ENCODE results near the gene SRGAP3.

Gene SRGAP3

DNA sequence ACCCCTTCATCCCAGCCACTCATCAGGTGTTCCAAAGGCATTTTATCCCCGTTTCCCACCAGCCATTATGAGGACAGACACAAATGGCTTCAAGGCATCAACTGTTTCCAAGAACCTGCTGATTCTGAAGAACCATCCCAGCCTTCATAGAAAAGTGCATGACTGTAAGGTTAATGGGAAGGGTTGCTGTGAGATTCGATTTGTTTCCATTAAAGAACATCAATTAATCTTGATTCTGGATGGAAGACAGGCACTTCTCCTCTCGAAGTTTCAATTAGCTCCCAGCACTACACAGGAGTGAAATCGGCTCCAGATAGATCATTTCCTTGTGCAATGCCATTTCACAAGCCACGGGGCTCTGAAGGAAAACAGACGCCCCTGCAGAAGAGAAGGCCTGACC, 25.8 kb downstream of the SRGAP3 start:
- no peak for DNase-seq

- no peak for DNase-seq
Observed at GRCh38 chr3:9222956-9223639, 26.3 kb downstream of the SRGAP3 start.

- no peak for DNase-seq
Observed at GRCh38 chr3:9222049-9222448, 27.4 kb downstream of the SRGAP3 start.

DNA sequence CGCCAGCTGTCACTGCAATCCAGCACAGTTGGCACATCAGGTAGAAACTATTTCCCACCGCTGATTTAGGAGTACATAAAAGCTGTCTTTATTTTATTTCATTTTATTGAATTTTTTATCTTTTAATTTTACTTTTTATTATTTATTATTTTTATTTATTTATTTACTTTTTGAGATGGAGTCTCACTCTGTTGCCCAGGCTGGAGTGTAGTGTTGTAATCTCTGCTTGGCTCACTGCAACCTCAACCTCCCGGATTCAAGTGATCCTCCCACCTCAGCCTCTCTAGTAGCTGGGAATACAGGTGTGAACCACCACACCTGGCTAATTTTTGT, 31.0 kb downstream of the SRGAP3 start:
- no peak for DNase-seq

- DNase-seq, result no peak
Observed at GRCh38 chr3:9217784-9218513, 31.5 kb downstream of the SRGAP3 start.

GRCh38 chr3:9216736-9217135, 32.7 kb downstream of the SRGAP3 start:
- no peak for DNase-seq

DNA sequence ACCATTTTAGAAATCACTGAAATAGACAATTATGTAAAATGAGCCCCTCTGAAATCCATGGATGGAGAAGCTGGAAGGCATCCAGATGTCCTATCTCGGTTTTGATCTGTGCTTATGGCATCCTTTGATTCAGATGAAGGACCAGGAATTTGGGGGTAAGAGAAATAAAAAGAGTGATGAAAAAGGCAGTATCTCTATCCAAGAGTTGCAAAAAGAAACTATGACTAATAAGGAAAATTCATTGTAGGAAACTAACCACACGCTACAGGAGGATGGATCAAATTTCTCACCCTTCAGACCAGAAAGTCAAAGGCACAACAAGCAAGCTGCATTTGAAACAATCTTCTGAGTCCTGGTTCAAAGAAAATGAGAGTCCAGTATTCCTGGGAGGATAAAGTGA, 34.8 kb downstream of the SRGAP3 start:
- no peak for DNase-seq

DNA sequence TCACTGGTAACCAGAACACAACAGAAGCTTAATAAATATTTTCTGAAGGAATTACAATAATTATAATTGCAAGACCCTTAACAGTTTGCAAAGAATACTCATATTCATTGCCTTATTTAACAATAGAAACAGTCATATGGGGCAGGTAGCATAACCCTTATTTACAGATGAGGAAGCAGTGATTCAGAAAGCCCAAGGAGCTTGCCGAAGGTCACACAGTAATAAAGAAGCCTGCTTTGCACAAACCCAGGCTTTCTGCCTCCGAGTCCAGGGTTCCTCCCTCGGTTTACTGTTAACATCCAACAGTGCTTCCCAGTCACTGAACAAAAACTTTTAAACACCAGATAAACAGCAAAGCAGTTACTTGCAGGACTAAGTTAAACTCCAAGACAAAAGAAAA, 35.3 kb downstream of the SRGAP3 start:
- DNase-seq, result no peak

GRCh38 chr3:9213019-9213634, 36.3 kb downstream of the SRGAP3 start:
- no peak for DNase-seq

DNA sequence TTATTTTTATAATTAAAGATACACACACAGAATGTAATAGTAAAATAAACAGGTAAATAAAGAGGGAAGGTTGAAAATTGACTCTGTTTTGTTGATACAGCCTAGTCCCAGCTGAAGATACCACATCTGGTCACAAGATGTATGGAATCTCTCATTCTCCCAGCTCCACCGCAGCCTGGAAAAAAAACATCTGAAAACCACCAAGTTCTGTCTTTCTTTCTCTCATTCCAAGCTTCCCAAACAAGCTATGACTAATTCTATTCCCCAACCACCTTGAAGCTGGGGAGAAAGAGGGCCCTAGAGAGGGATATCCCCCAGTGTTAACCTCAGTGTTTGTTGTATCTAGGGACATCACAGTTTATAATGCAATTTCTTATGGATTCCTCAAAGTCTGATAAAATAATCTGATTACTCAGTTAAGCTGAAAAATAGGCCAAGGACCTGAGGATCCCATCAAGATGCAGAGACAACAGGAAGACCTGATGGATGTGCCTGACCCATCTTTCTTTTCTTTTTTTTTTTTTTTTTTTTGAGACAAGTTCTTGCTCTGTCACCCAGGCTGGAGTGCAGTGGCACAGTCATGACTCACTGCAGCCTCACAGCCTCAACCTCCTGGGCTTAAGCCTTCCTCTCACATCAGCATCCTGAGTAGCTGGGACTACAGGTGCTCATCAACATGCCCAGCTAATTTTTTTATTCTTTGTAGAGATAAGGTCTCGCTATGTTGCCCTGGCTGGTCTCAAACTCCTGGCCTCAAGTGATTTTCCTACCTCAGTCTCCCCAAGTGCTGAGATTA, 38.1 kb downstream of the SRGAP3 start:
- no peak for DNase-seq

GRCh38 chr3:9209777-9210176, 39.7 kb downstream of the SRGAP3 start:
- no peak for DNase-seq

DNA sequence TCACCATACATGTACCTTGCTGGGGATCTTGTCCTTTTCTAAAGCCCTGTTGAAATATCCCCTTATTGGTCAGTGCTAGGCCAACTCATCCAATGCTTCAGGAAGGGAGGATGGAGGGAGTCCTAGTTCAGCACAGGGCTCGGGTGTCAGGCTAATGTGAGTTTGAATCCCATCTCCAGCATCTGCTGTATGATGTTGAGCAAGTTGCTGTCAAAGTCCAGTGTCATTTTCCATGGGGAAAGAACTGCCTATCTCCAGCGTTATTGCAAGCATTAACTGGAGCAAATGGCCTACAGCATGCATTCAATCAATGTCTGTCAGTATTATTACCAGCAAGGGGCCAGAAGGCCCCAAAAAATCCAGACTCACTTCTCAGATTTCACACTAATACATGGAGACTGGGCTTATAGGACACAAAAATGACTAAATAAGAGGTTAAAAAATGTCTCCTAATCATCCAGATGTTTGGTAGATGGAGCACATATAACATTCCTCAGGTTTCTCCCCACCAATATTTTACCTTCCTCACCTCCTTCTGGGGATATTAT, 40.8 kb downstream of the SRGAP3 start:
- no peak for DNase-seq

DNA sequence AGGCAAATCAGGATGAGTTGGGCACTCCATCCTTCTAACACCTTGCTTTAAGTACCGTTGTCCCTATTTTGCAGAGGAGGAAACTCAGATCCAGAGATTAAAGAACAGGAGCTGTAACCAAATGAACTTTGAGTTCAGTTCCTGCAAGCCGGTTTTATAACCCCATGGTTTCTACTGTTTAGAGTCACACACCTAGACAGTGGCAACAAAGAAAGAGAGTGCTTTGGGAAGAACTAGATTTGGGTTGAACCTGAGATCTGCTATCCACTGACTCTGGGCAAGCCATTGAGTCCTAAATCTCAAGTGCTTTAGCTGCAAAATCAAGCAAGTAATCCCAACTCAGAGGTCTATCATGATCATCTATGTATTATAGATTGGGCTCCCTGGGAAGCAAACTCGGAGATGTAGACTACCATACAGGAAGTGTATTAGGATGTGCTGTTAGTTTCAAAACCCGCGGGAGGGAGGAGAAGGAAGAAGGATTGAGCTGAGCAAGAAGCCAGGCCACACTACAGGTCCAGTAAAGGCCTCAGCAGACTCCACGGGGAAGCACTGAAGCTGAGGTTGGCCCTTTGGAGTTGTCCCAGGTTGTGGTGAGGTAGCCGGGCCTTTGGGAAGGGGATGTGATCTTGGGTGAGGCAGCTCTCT, 42.2 kb downstream of the SRGAP3 start:
- DNase-seq, result no peak

- DNase-seq, result no peak
Observed at GRCh38 chr3:9206287-9206686, 43.2 kb downstream of the SRGAP3 start.

- no peak for DNase-seq
Observed at GRCh38 chr3:9205345-9206143, 43.9 kb downstream of the SRGAP3 start.

DNA sequence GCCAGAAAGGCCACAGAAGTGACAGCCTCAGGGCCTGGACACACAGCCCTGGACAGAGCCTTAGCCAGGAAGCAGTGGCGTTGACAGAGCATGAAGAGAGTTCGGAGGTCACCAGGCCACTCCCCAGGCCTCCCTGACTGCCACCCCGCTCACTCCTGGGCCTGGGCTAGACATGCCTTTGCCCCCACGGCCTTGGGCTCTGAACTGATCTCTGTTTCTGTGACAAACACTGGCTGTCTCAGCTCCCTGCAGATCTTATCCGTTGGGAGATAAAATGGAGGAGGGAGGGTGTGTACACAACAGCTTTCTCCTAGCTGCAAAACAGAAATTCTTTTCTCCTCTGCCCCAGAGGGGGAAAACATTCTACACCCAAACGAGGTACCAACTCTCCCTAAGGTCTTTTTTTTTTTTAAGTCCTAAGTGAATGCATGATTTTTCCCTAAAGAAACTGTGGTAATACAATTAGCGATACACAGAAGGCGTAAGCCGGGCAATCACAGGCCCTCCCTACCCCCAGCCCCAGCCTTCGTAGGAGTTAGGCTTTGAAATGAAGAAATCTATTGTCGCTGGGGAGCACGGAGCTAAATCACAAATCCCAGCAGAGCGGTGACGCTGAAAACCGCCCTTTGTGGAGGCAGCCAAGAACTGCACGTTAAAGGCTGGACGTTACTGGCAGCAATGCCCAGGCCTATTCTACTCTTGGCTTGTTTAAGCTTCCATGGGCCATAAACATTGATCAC, 45.0 kb downstream of the SRGAP3 start:
- no peak for DNase-seq

DNA sequence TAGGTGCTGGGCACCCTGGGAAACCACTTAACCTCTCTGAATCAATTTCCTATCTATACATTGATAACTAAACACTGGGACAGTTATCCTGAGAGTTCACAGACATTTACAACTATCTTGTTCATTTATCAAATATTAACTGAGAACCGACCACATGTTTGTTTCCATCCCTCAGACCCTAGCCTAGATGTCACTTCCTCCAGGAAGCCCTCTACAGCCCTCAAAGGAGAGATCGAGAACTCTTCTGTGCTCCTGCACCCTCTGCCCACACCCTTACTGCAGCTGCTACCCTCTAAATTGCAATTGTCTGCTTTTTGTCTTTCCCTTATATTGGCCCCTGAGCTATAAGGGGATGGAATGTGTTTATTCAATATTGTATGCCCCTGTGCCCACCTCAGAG, 46.1 kb downstream of the SRGAP3 start:
- DNase-seq, result no peak

- DNase-seq, result no peak
Observed at GRCh38 chr3:9202546-9202945, 46.9 kb downstream of the SRGAP3 start.

- no peak for DNase-seq
Observed at GRCh38 chr3:9201955-9202354, 47.5 kb downstream of the SRGAP3 start.

- DNase-seq, result no peak
Observed at GRCh38 chr3:9201266-9201665, 48.2 kb downstream of the SRGAP3 start.

DNA sequence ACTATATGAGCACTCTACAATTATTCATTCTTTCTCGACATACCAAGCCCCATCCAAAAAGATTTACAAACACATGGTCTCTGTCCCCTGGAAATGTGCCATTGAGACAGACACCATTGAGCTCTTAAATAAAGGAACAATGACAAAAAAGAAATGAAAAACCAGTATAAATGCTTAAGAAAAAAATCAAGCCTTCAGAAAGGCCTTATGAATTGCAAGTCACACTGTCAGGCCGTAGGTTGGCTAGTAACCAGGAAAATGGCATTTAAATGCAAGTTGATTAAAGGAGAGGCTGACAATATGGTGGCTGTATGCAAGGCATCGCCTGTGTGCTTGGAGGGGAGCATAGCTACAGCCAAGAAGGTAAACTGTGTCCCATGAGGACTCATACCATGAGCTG, 49.7 kb downstream of the SRGAP3 start:
- DNase-seq, result no peak

Measured in NCI-H226 (cell line).